Heart left ventricle (tissue), 13 donors: ENCODE results near the gene SUCLA2.

Experiments used
- CTCF ChIP-seq, 12 donors: fragments of 200-600 bp; sonication (generic) in 4 of 12; IDR thresholded peaks; one replicate each; pipeline versions ENCODE4 v1.5.0 to v1.8.0; 2018 to 2022; ENCODE audit warnings: antibody characterized with exemption in 12 of 12, mild to moderate bottlenecking in 5 of 12
- POLR2A ChIP-seq, 2 donors: fragments of 450-650 bp; IDR thresholded peaks; one replicate each; pipeline ENCODE4 v1.6.1; 2017; ENCODE audit warnings: antibody characterized with exemption in 2 of 2, mild to moderate bottlenecking in 2 of 2, moderate library complexity in 2 of 2
- donor health status: ischemic (EF 13 %, LVEDD 7.1; RV severe dilation, severe dysfunction).
- donor health status: DM: no; HTN: yes; CAD: no.
- donor health status: DM: no; HTN: no; CAD: no.
- donor health status: ischemic (EF 25% LVEDD 6.9; RV normal size, moderate dysfunction).
- donor health status: ischemic (EF 25% LVEDD 5.7; RV mildly dilated, moderate dysfunction).
- donor health status: ischemic (EF 35%, LVEDD 5.7; RV mildly dilated, moderate dysfunction).
- donor health status: nonischemic (EF 11% LVEDD 7.7; RV severe dilation, severe dysfunction).
- donor health status: DM: yes; HTN: yes; CAD: no.
- donor health status: PGD.
- donor health status: ischemic (EF 29% LVEDD 5.4; RV normal size, mild dysfunction).
- donor health status: nonischemic (EF 23%, LVEDD 6.1; RV moderate dilation, normal function).

- TF ChIP-seq CTCF (IDR thresholded peaks at IDR 0.05) (no peak), POLR2A (IDR thresholded peaks at IDR 0.05) (no peak)
These were observed 70.4 kb downstream of the SUCLA2 start for GRCh38 chr13:47930649-47931165.
